GM12878 (cell line): ENCODE results near the gene ACSF3.

ENCODE experiments used
- CEBPB ChIP-seq, 2 experiments: fragments of 150-350 bp in 1 of 2; IDR thresholded peaks; 2 replicates each; pipeline ENCODE4 v1.6.1; 2012 to 2014; ENCODE audit warnings: low read depth in 2 of 2, low read length in 2 of 2, borderline replicate concordance in 1 of 2, inconsistent platforms in 1 of 2
- CTCF ChIP-seq, 3 experiments: IDR thresholded peaks in 2 of 3; conservative IDR thresholded peaks in 1 of 3; 2 replicates each; pipeline ENCODE4 v1.5.1; 2011; ENCODE audit warnings: low read depth in 3 of 3, low read length in 3 of 3, mild to moderate bottlenecking in 3 of 3, control low read depth in 2 of 3, moderate library complexity in 2 of 3, inconsistent platforms in 1 of 3, mixed read lengths in 1 of 3; ENCODE audit not compliant: control insufficient read depth in 2 of 3, insufficient read depth in 1 of 3; ENCODE audit errors: extremely low read depth in 1 of 3

DNA sequence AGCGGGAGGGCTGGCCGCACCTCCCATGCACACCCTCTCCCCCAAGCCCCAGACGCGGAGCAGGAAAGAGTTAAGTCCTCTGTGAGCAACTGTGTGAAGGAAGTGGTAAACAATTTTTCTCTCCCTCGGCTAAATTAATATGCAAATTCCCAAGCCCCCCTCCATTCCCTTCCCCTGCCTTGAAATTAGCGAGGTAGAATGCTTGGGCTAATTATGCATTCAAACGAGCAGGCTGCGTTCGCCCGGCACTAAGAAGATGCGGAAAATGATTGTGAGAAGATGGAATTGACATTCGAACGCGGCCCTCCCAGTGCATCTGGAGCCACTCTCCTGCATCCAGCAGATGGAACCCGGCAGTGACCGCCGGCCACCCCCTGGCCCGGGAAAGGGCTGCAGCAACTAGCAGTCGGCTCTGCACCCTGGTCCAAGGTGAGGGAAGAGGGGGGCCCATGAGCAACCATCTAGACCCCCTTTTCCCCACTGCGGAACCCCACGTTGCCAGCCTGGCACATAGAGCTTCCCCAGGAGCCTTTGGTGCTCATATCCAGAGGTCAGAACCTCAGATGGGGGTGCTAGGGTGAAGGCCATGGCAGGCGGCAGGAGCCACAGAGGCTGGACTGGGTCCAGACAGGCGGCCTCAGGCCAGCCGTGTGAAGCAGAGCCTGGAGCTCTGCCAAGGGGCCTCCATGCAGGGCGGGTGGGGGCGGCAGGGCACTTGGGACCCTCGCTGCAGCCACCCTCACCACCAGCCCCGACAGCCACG is 49.1 kb upstream of the ACSF3 start:
- TF ChIP-seq CTCF (IDR thresholded peaks at IDR 0.05 in 2 of 3, conservative IDR thresholded peaks at IDR 0.05 in 1 of 3; ENCODE audit: control insufficient read depth in 2 of 3, extremely low read depth in 1 of 3, insufficient read depth in 1 of 3, low read depth in 3 of 3, low read length in 3 of 3) = no peak
- TF ChIP-seq CEBPB (IDR thresholded peaks at IDR 0.05; ENCODE audit: borderline replicate concordance in 1 of 2, low read depth in 2 of 2, low read length in 2 of 2) = no peak
